Vagina (tissue), 2 donors: Measurements from ENCODE around the gene TMPRSS3.

Source experiments
- CTCF ChIP-seq, 3 experiments: fragments of 450-650 bp in 2 of 3; fragments of 200-600 bp in 1 of 3; sonication (generic) in 1 of 3; IDR thresholded peaks; one replicate each; pipeline ENCODE4 v1.5.1; 2017 to 2019; ENCODE audit warnings: antibody characterized with exemption in 3 of 3, mild to moderate bottlenecking in 2 of 3, moderate library complexity in 2 of 3
- POLR2AphosphoS5 ChIP-seq, 2 donors: sonication (generic); formaldehyde crosslinking; IDR thresholded peaks; one replicate each; pipeline ENCODE4 v1.9.0; 2017; ENCODE audit warnings: antibody characterized with exemption in 2 of 2, mild to moderate bottlenecking in 2 of 2, low read depth in 1 of 2; ENCODE audit not compliant: insufficient read depth in 1 of 2

DNA sequence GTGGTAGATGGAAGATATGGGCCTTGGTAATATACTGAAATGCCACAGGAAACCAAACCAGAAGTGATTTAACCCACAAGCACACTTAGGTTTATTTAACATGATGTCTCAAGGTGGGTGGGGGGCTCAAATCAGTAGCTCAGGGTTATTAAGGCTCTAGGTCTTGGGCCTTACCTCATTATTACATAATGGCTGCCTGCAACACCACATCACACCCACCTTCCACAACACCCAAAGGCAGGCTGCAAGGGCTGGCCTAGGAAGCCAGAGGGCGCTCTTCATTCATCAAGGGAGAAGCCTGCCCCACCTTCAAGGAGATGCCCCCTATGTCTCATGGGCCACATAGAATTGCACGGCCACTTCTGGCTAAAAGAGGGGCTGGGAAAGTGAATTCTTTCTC is 35.5 kb downstream of the TMPRSS3 start:
- TF ChIP-seq CTCF (IDR thresholded peaks at IDR 0.05) (no peak), POLR2AphosphoS5 (IDR thresholded peaks at IDR 0.05; ENCODE audit: insufficient read depth in 1 of 2, low read depth in 1 of 2) (no peak)
